ENCODE measurements around the gene RBBP9. TPM values are rescaled to one million over a fixed set of nuclear protein-coding genes. Genes with fewer than 3 reads are reported as not detected.
A peak's percentile ranks its signal among the peaks of the same experiment; 100 is the strongest.

RBBP9 gene
- total RNA-seq, 8 experiments from 2014 or later, result 12.1 to 22.0 (median 14.5) TPM

GRCh38 chr20:18488301-18488700 lies 8.7 kb downstream of the RBBP9 start:
- in situ Hi-C loops (cut with MboI; ENCODE audit: low pct_unique_long_range_greater_than_20kb in 2 of 9, low sequenced_read_pairs in 9 of 9, unreplicated experiment in 9 of 9), result no loop called here
- H3K4me3 ChIP-seq, result no peak overlapping the region
- no peak for ATAC-seq (replicated peaks in 6 of 8)
- no peak overlapping the region for H3K27ac ChIP-seq
- 71 to 100% (median 95%) methylated on average over 1 to 3 of the region's 3 CpGs; no CpG with 5 or more reads in 2 of the 10 experiments for WGBS, 10 experiments
- no peaks in the 10 kb centered on the region for H3K4me1 ChIP-seq (replicated peaks in 1 of 2)

- Histone ChIP-seq H3K27ac (no peak overlapping the region), H3K4me3 (no peak overlapping the region), H3K4me1 (replicated peaks in 1 of 2) (no peaks in the 10 kb centered on the region)
- ATAC-seq (replicated peaks in 6 of 8), result no peak
- in situ Hi-C loops (cut with MboI; ENCODE audit: low pct_unique_long_range_greater_than_20kb in 2 of 9, low sequenced_read_pairs in 9 of 9, unreplicated experiment in 9 of 9), result no loop called here
- 17 to 100% (median 93%) methylated on average over 1 to 4 of the region's 4 CpGs; no CpG with 5 or more reads in 1 of the 10 experiments for WGBS, 10 experiments
Observed at GRCh38 chr20:18481596-18481995, 15.4 kb downstream of the RBBP9 start.

- no peak for ATAC-seq (replicated peaks in 6 of 8)
- in situ Hi-C loops (cut with MboI; ENCODE audit: low pct_unique_long_range_greater_than_20kb in 2 of 9, low sequenced_read_pairs in 9 of 9, unreplicated experiment in 9 of 9), result no loop called here
- WGBS, 10 experiments, result 40 to 100% (median 93%) methylated on average over 1 of the region's 1 CpG; no CpG with 5 or more reads in 6 of the 10 experiments
Observed at GRCh38 chr20:18477821-18478220, 19.2 kb downstream of the RBBP9 start.

GRCh38 chr20:18477218-18477617 lies 19.8 kb downstream of the RBBP9 start:
- WGBS, 10 experiments, result 88 to 100% (median 100%) methylated on average over 1 of the region's 1 CpG; no CpG with 5 or more reads in 1 of the 10 experiments
- no peak for ATAC-seq (replicated peaks in 6 of 8)
- Histone ChIP-seq H3K4me1 (replicated peaks in 1 of 2) (no peaks in the 10 kb centered on the region), H3K27ac (no peak overlapping the region), H3K4me3 (no peak overlapping the region)
- in situ Hi-C loops (cut with MboI; ENCODE audit: low pct_unique_long_range_greater_than_20kb in 2 of 9, low sequenced_read_pairs in 9 of 9, unreplicated experiment in 9 of 9), result no loop called here

More at GRCh38 chr20:18477821-18478220, 19.2 kb downstream of the RBBP9 start:
- Histone ChIP-seq H3K27ac (no peak overlapping the region), H3K4me1 (replicated peaks in 1 of 2) (no peaks in the 10 kb centered on the region), H3K4me3 (no peak overlapping the region)

- H3K4me3 ChIP-seq, result peak within 1 kb of the TSS; percentile 48 to 94 (median 58)
Observed at GRCh38 chr20:18466894-18467730, 29.9 kb downstream of the RBBP9 start, which contains the start of the genes DZANK1 and POLR3F. Gene DZANK1 (minus strand): TSS chr20:18467030. CDS start chr20:18465358, 1,672 bp downstream. Gene POLR3F (plus strand): TSS chr20:18467390. CDS start chr20:18467507, 117 bp downstream.

GRCh38 chr20:18466574-18466893 lies 30.5 kb downstream of the RBBP9 start:
- Histone ChIP-seq H3K4me1 (replicated peaks in 1 of 2) (peaks cover 11 to 16% of the 10 kb centered on the region in 2 donors), H3K27ac (peak overlapping the region in 1 of 2 donors; percentile 98), H3K4me3 (peak overlapping the region; percentile 48 to 94 (median 58))
- 0 to 5% (median 2%) methylated on average over 2 to 13 of the region's 15 CpGs; no CpG with 5 or more reads in 3 of the 10 experiments for WGBS, 10 experiments
- peak; percentile 22 to 73 (median 66) for ATAC-seq (replicated peaks in 6 of 8)
- in situ Hi-C loops (cut with MboI; ENCODE audit: low pct_unique_long_range_greater_than_20kb in 2 of 9, low sequenced_read_pairs in 9 of 9, unreplicated experiment in 9 of 9), result no loop called here

More at GRCh38 chr20:18466894-18467730, 29.9 kb downstream of the RBBP9 start, which contains the start of the genes DZANK1 and POLR3F:
- 0 to 4% (median 1%) methylated on average over 4 to 18 of the region's 57 CpGs; no CpG with 5 or more reads in 1 of the 10 experiments for WGBS, 10 experiments
- Histone ChIP-seq H3K27ac (peak within 1 kb of the TSS; percentile 93 to 98), H3K4me1 (replicated peaks in 1 of 2) (peaks cover 11 to 16% of the 10 kb centered on the region in 2 donors)
- in situ Hi-C loops (cut with MboI; ENCODE audit: low pct_unique_long_range_greater_than_20kb in 2 of 9, low sequenced_read_pairs in 9 of 9, unreplicated experiment in 9 of 9), result no loop called here
- ATAC-seq (replicated peaks in 6 of 8), result peak; percentile 98 to 100 (median 99)

GRCh38 chr20:18465536-18466200 lies 31.4 kb downstream of the RBBP9 start:
- in situ Hi-C loops (cut with MboI; ENCODE audit: low pct_unique_long_range_greater_than_20kb in 2 of 9, low sequenced_read_pairs in 9 of 9, unreplicated experiment in 9 of 9), result no loop called here
- H3K4me3 ChIP-seq, result peak overlapping the region in 1 of 5 donors; percentile 87
- 25 to 83% (median 49%) methylated on average over 1 to 6 of the region's 6 CpGs for WGBS, 10 experiments

GRCh38 chr20:18456600-18456999 lies 40.4 kb downstream of the RBBP9 start:
- in situ Hi-C loops (cut with MboI; ENCODE audit: low pct_unique_long_range_greater_than_20kb in 2 of 9, low sequenced_read_pairs in 9 of 9, unreplicated experiment in 9 of 9), result no loop called here
- 49 to 94% (median 88%) methylated on average over 1 to 3 of the region's 3 CpGs for WGBS, 10 experiments
- ATAC-seq (replicated peaks in 6 of 8), result no peak
- Histone ChIP-seq H3K4me3 (no peak overlapping the region), H3K27ac (no peak overlapping the region), H3K4me1 (replicated peaks in 1 of 2) (no peaks in the 10 kb centered on the region)

More at GRCh38 chr20:18465536-18466200, 31.4 kb downstream of the RBBP9 start:
- no peak overlapping the region for H3K27ac ChIP-seq
- no peak for ATAC-seq (replicated peaks in 6 of 8)
- H3K4me1 ChIP-seq (replicated peaks in 1 of 2), result peaks cover 11 to 16% of the 10 kb centered on the region in 2 donors

- Histone ChIP-seq H3K4me3 (no peak overlapping the region), H3K27ac (no peak overlapping the region), H3K4me1 (replicated peaks in 1 of 2) (no peaks in the 10 kb centered on the region)
- ATAC-seq (replicated peaks in 6 of 8), result no peak
- 0 to 100% (median 67%) methylated on average over 1 to 4 of the region's 4 CpGs; no CpG with 5 or more reads in 5 of the 10 experiments for WGBS, 10 experiments
- in situ Hi-C loops (cut with MboI; ENCODE audit: low pct_unique_long_range_greater_than_20kb in 2 of 9, low sequenced_read_pairs in 9 of 9, unreplicated experiment in 9 of 9), result no loop called here
Observed at GRCh38 chr20:18443886-18444285, 53.1 kb downstream of the RBBP9 start.

GRCh38 chr20:18440403-18440802 lies 56.6 kb downstream of the RBBP9 start:
- H3K4me3 ChIP-seq, result no peak overlapping the region
- ATAC-seq (replicated peaks in 6 of 8), result no peak
- no peak overlapping the region for H3K27ac ChIP-seq
- in situ Hi-C loops (cut with MboI; ENCODE audit: low pct_unique_long_range_greater_than_20kb in 2 of 9, low sequenced_read_pairs in 9 of 9, unreplicated experiment in 9 of 9), result no loop called here
- WGBS, 10 experiments, result 0 to 46% (median 0%) methylated on average over 1 of the region's 1 CpG; no CpG with 5 or more reads in 6 of the 10 experiments
- no peaks in the 10 kb centered on the region for H3K4me1 ChIP-seq (replicated peaks in 1 of 2)

GRCh38 chr20:18436847-18437246 lies 60.2 kb downstream of the RBBP9 start:
- Histone ChIP-seq H3K4me3 (no peak overlapping the region), H3K4me1 (replicated peaks in 1 of 2) (no peaks in the 10 kb centered on the region), H3K27ac (no peak overlapping the region)
- 40 to 95% (median 75%) methylated on average over 1 to 2 of the region's 2 CpGs; no CpG with 5 or more reads in 1 of the 10 experiments for WGBS, 10 experiments
- in situ Hi-C loops (cut with MboI; ENCODE audit: low pct_unique_long_range_greater_than_20kb in 2 of 9, low sequenced_read_pairs in 9 of 9, unreplicated experiment in 9 of 9), result no loop called here
- no peak for ATAC-seq (replicated peaks in 6 of 8)

Measured in motor neuron (in vitro differentiated cells).